Liver (tissue), 9 donors: ENCODE data around the gene TBRG4. TPM values are rescaled to one million over a fixed set of nuclear protein-coding genes. Genes with fewer than 3 reads are reported as not detected.

Experiments
- DNase-seq: peaks from one replicate; pipeline ENCODE4 v3.0.0-alpha.2; 2017; ENCODE audit warnings: low spot score
- H3K27ac ChIP-seq, 2 donors: one replicate each; pipeline ENCODE4 v1.7.0; 2013; ENCODE audit warnings: inconsistent platforms in 2 of 2, low read length in 2 of 2, control low read depth in 1 of 2, low read depth in 1 of 2, mild to moderate bottlenecking in 1 of 2
- H3K27me3 ChIP-seq, 4 donors: one replicate each; pipeline versions ENCODE4 v1.6.1 to v1.7.0; 2013; ENCODE audit warnings: low read length in 3 of 4, inconsistent platforms in 1 of 4, mild to moderate bottlenecking in 1 of 4, moderate library complexity in 1 of 4; ENCODE audit not compliant: control insufficient read depth in 4 of 4, insufficient read depth in 4 of 4
- H3K36me3 ChIP-seq, 4 donors: one replicate each; pipeline versions ENCODE4 v1.6.1 to v1.7.0; 2013; ENCODE audit warnings: low read length in 3 of 4, mild to moderate bottlenecking in 3 of 4, low read depth in 1 of 4, moderate library complexity in 1 of 4; ENCODE audit not compliant: control insufficient read depth in 4 of 4, insufficient read depth in 3 of 4
- H3K4me1 ChIP-seq, 4 donors: one replicate each; pipeline versions ENCODE4 v1.6.1 to v1.7.0; 2013; ENCODE audit warnings: low read length in 3 of 4, mild to moderate bottlenecking in 3 of 4, moderate library complexity in 1 of 4; ENCODE audit not compliant: control insufficient read depth in 4 of 4, insufficient read depth in 4 of 4
- H3K4me3 ChIP-seq, 3 donors: one replicate each; pipeline versions ENCODE4 v1.6.1 to v1.7.0; 2013; ENCODE audit warnings: low read length in 3 of 3, control low read depth in 1 of 3, low read depth in 1 of 3, mild to moderate bottlenecking in 1 of 3
- H3K9ac ChIP-seq, 2 donors: one replicate each; pipeline ENCODE4 v1.7.0; 2013; ENCODE audit warnings: low read length in 2 of 2, mild to moderate bottlenecking in 2 of 2, moderate library complexity in 2 of 2, control low read depth in 1 of 2, low read depth in 1 of 2
- H3K9me3 ChIP-seq, 4 donors: one replicate each; pipeline versions ENCODE4 v1.6.1 to v1.7.0; 2013; ENCODE audit warnings: low read length in 3 of 4; ENCODE audit not compliant: control insufficient read depth in 4 of 4
- EGR1 ChIP-seq, 2 donors: IDR thresholded peaks; 2 replicates each; pipeline ENCODE4 v1.6.1; 2016 to 2018; ENCODE audit warnings: antibody characterized with exemption in 2 of 2, low read depth in 2 of 2
- FOXA1 ChIP-seq: IDR thresholded peaks from 2 replicates; pipeline ENCODE4 v1.6.1; 2016; ENCODE audit warnings: antibody characterized with exemption
- FOXA2 ChIP-seq: IDR thresholded peaks from 2 replicates; pipeline ENCODE4 v1.6.1; 2016; ENCODE audit warnings: antibody characterized with exemption
- GABPA ChIP-seq, 2 donors: IDR thresholded peaks in 1 of 2; conservative IDR thresholded peaks in 1 of 2; 2 replicates each; pipeline ENCODE4 v1.6.1; 2016; ENCODE audit warnings: antibody characterized with exemption in 2 of 2, mild to moderate bottlenecking in 1 of 2, moderate library complexity in 1 of 2
- HNF4A ChIP-seq, 2 donors: conservative IDR thresholded peaks; 2 replicates each; pipeline ENCODE4 v1.6.1; 2016; ENCODE audit warnings: antibody characterized with exemption in 2 of 2, mild to moderate bottlenecking in 2 of 2
- HNF4G ChIP-seq: IDR thresholded peaks from 2 replicates; pipeline ENCODE4 v1.6.1; 2016; ENCODE audit warnings: antibody characterized with exemption
- JUND ChIP-seq, 2 donors: IDR thresholded peaks; 2 replicates each; pipeline ENCODE4 v1.6.1; 2016; ENCODE audit warnings: antibody characterized with exemption in 2 of 2
- NR2F2 ChIP-seq: IDR thresholded peaks from 2 replicates; pipeline ENCODE4 v1.6.1; 2016; ENCODE audit warnings: antibody characterized with exemption
- RAD21 ChIP-seq, 2 donors: IDR thresholded peaks; 2 replicates each; pipeline ENCODE4 v1.6.1; 2016; ENCODE audit warnings: antibody characterized with exemption in 2 of 2, mild to moderate bottlenecking in 2 of 2
- RXRA ChIP-seq, 2 donors: IDR thresholded peaks; 2 replicates each; pipeline ENCODE4 v1.6.1; 2017 to 2018; ENCODE audit warnings: antibody characterized with exemption in 2 of 2, mild to moderate bottlenecking in 1 of 2
- SP1 ChIP-seq: IDR thresholded peaks from 2 replicates; pipeline ENCODE4 v1.6.1; 2018; ENCODE audit warnings: antibody characterized with exemption, mild to moderate bottlenecking
- TAF1 ChIP-seq: conservative IDR thresholded peaks from 2 replicates; pipeline ENCODE4 v1.6.1; 2016; ENCODE audit warnings: antibody characterized with exemption, mild to moderate bottlenecking
- YY1 ChIP-seq: IDR thresholded peaks from 2 replicates; pipeline ENCODE4 v1.6.1; 2016; ENCODE audit warnings: antibody characterized with exemption, mild to moderate bottlenecking
- WGBS: extraction: QIAGEN DNeasy Blood & Tissue Kit; methylation state at CpG from one replicate; pipeline ENCODE4 v1.1.7; 2013; 5-methylcytosine and 5-hydroxymethylcytosine counted together
- polyA plus RNA-seq, 2 donors: library from polyadenylated mRNA; stranded (reverse) in 1 of 2; unstranded in 1 of 2; fragments of 200-250 nt in 1 of 2; fragments of >200 nt in 1 of 2; fragmentation: Nextera tagmentation in 1 of 2; extraction: Ambion mirVana in 1 of 2; gene quantifications; one replicate each; pipeline versions ENCODE4 v1.2.1 to v1.2.3, GENCODE V29; 2013 to 2015
- total RNA-seq, 2 donors: library from RNA; depleted of rRNA; stranded (reverse); fragments of >200 nt; gene quantifications; one replicate each; pipeline ENCODE4 v1.2.3, GENCODE V29; 2014
- TF ChIP-seq, protein P1 (sequence below): IDR thresholded peaks from 2 replicates; pipeline ENCODE4 v1.6.1; 2016; ENCODE audit warnings: antibody characterized with exemption, mild to moderate bottlenecking
- TF ChIP-seq, protein P2 (sequence below): IDR thresholded peaks from 2 replicates; pipeline ENCODE4 v1.6.1; 2016; ENCODE audit warnings: antibody characterized with exemption
- TF ChIP-seq, protein P3 (sequence below): IDR thresholded peaks from 2 replicates; pipeline ENCODE4 v1.6.1; 2016; ENCODE audit warnings: antibody characterized with exemption
- TF ChIP-seq, protein P4 (sequence below): IDR thresholded peaks from 2 replicates; pipeline ENCODE4 v1.6.1; 2016; ENCODE audit warnings: antibody characterized with exemption
- TF ChIP-seq, protein P5 (sequence below): fragments of 150-350 bp; IDR thresholded peaks from 2 replicates; pipeline ENCODE4 v1.5.1; 2017; ENCODE audit warnings: improper control_type of control experiment, low read depth, low read length; ENCODE audit not compliant: missing input control
- donor health status: healthy.
- donor health status: healthy.
- donor health status: healthy.
- donor health status: healthy.
- donor health status: healthy.

The TBRG4 gene
- total and polyA plus RNA-seq, 4 donors, result 30.3 to 47.6 (median 38.2) TPM

DNA sequence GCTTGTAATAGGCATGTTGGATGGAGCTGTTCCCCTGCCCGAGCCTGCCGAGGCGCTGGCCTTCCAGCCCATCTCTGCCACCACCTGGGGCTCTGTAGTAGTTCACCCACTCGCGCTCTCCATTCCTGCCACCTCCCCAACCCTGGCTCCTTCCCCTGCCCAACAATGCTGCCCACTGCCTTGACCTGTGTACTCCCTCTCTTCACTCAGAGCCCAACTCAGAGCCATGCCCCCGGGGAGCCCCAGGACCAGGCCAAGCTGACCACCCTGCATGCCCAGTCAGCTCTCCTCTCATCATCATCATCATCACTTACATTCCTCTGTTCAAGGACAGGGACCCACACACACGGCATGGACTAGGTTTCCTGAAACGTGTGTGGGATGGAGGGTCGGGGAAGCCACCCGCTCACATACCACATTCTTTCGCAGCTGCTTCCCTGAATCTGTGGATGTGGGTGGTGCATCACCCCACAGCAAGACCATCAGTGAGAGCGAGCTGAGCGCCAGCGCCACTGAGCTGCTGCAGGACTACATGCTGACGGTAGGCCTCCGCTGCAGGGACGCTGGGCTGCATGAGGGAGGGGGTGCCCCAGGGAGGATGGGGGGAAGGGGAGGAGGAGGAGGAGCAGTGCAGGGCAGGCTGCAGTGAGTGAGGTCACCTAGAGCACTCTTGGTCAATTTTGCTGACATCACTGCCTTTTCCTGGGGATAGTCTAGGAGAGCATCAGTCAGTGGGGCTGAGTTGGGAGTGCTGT is 38.3 kb downstream of the TBRG4 start (continued):
- TF ChIP-seq, protein P1, sequence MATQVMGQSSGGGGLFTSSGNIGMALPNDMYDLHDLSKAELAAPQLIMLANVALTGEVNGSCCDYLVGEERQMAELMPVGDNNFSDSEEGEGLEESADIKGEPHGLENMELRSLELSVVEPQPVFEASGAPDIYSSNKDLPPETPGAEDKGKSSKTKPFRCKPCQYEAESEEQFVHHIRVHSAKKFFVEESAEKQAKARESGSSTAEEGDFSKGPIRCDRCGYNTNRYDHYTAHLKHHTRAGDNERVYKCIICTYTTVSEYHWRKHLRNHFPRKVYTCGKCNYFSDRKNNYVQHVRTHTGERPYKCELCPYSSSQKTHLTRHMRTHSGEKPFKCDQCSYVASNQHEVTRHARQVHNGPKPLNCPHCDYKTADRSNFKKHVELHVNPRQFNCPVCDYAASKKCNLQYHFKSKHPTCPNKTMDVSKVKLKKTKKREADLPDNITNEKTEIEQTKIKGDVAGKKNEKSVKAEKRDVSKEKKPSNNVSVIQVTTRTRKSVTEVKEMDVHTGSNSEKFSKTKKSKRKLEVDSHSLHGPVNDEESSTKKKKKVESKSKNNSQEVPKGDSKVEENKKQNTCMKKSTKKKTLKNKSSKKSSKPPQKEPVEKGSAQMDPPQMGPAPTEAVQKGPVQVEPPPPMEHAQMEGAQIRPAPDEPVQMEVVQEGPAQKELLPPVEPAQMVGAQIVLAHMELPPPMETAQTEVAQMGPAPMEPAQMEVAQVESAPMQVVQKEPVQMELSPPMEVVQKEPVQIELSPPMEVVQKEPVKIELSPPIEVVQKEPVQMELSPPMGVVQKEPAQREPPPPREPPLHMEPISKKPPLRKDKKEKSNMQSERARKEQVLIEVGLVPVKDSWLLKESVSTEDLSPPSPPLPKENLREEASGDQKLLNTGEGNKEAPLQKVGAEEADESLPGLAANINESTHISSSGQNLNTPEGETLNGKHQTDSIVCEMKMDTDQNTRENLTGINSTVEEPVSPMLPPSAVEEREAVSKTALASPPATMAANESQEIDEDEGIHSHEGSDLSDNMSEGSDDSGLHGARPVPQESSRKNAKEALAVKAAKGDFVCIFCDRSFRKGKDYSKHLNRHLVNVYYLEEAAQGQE, result no peak
- TF ChIP-seq, protein P2, sequence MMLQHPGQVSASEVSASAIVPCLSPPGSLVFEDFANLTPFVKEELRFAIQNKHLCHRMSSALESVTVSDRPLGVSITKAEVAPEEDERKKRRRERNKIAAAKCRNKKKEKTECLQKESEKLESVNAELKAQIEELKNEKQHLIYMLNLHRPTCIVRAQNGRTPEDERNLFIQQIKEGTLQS, result no peak
- TF ChIP-seq GABPA (IDR thresholded peaks at IDR 0.05 in 1 of 2, conservative IDR thresholded peaks at IDR 0.05 in 1 of 2), result no peak

DNA sequence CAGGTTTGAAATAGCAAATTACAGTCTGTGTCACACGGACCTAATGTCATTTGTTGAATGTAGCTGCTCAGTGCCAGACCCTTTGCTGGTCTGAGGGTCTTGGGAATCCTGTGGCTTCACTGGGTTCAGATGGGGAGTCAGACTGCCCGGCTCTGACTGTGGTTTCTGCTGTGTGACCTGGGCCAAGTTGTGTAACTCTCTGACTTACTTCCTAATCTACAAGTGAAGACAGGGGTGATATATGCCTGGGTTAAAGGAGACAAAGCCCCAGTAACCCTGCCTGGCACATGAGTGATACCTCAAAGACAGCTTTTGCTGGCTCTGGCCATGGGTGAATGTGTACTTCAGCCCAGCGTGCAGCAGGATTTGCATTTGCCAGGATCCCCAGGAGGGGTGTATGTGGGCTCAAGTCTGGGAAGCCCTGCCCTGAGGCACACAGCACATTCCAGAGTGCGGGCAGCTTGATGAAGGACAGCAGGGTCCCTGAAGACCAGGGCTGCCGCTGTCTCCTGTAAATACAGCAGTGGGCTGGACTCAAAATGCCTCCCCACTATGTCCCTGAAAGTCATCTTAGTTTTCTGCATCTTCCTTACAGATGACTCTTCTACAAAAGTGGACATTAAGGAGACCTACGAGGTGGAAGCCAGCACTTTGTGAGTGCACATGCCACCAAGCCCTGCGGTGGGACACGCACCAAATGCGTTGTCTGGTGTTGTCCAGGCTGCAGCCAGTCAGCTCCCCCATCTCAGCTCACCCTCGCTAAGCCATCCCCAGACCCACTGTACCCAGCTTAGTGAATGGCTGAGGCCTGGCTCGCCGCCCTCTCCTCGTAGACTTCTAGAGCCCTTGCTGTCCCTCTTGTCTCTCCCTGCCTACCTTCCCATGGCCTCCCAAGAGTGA is 39.1 kb downstream of the TBRG4 start:
- peaks cover 19 to 92% (median 63%) of the 10 kb centered on the region in 4 donors for H3K36me3 ChIP-seq
- H3K27me3 ChIP-seq, result no peaks in the 10 kb centered on the region
- no peak overlapping the region for H3K27ac ChIP-seq
- H3K9ac ChIP-seq, result no peak overlapping the region
- H3K4me1 ChIP-seq, result no peaks in the 10 kb centered on the region
- no peak overlapping the region for H3K4me3 ChIP-seq
- no peaks in the 10 kb centered on the region for H3K9me3 ChIP-seq
- no peak for TF ChIP-seq NR2F2
- no peak for TF ChIP-seq FOXA2
- no peak for TF ChIP-seq HNF4G
- TF ChIP-seq TAF1, result no peak
- no peak for TF ChIP-seq JUND (IDR thresholded peaks at IDR 0.05)
- TF ChIP-seq SP1, result no peak
- TF ChIP-seq, protein P3, sequence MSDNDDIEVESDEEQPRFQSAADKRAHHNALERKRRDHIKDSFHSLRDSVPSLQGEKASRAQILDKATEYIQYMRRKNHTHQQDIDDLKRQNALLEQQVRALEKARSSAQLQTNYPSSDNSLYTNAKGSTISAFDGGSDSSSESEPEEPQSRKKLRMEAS, result no peak
- no peak for TF ChIP-seq EGR1 (IDR thresholded peaks at IDR 0.05; ENCODE audit: low read depth in 2 of 2)
- TF ChIP-seq, protein P4, sequence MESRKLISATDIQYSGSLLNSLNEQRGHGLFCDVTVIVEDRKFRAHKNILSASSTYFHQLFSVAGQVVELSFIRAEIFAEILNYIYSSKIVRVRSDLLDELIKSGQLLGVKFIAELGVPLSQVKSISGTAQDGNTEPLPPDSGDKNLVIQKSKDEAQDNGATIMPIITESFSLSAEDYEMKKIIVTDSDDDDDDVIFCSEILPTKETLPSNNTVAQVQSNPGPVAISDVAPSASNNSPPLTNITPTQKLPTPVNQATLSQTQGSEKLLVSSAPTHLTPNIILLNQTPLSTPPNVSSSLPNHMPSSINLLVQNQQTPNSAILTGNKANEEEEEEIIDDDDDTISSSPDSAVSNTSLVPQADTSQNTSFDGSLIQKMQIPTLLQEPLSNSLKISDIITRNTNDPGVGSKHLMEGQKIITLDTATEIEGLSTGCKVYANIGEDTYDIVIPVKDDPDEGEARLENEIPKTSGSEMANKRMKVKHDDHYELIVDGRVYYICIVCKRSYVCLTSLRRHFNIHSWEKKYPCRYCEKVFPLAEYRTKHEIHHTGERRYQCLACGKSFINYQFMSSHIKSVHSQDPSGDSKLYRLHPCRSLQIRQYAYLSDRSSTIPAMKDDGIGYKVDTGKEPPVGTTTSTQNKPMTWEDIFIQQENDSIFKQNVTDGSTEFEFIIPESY, result no peak
- TF ChIP-seq GABPA (IDR thresholded peaks at IDR 0.05 in 1 of 2, conservative IDR thresholded peaks at IDR 0.05 in 1 of 2), result no peak
- TF ChIP-seq YY1, result no peak
- no peak for TF ChIP-seq HNF4A (conservative IDR thresholded peaks at IDR 0.05)
- TF ChIP-seq, protein P2, result no peak
- TF ChIP-seq FOXA1, result no peak
- no peak for TF ChIP-seq RXRA (IDR thresholded peaks at IDR 0.05)
- TF ChIP-seq, protein P5, sequence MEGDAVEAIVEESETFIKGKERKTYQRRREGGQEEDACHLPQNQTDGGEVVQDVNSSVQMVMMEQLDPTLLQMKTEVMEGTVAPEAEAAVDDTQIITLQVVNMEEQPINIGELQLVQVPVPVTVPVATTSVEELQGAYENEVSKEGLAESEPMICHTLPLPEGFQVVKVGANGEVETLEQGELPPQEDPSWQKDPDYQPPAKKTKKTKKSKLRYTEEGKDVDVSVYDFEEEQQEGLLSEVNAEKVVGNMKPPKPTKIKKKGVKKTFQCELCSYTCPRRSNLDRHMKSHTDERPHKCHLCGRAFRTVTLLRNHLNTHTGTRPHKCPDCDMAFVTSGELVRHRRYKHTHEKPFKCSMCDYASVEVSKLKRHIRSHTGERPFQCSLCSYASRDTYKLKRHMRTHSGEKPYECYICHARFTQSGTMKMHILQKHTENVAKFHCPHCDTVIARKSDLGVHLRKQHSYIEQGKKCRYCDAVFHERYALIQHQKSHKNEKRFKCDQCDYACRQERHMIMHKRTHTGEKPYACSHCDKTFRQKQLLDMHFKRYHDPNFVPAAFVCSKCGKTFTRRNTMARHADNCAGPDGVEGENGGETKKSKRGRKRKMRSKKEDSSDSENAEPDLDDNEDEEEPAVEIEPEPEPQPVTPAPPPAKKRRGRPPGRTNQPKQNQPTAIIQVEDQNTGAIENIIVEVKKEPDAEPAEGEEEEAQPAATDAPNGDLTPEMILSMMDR, result no peak
- TF ChIP-seq, protein P1, result no peak
- no peak for TF ChIP-seq RAD21 (IDR thresholded peaks at IDR 0.05)
- no peak for DNase-seq
- WGBS, result 94% methylated on average over 13 of the region's 13 CpGs
